ENCODE measurements around the gene HHAT.

The HHAT gene

GRCh38 chr1:210596641-210597040 lies 267.9 kb downstream of the HHAT start:
- DNase-seq (ENCODE audit: low read depth, low spot score) = no peak

- DNase-seq (ENCODE audit: low read depth, low spot score) = no peak
Measured at GRCh38 chr1:210597555-210598134, 268.9 kb downstream of the HHAT start.

GRCh38 chr1:210598135-210598652 lies 269.5 kb downstream of the HHAT start:
- DNase-seq (ENCODE audit: low read depth, low spot score) = no peak

- no peak for DNase-seq (ENCODE audit: low read depth, low spot score)
Measured at GRCh38 chr1:210600421-210601159, 271.9 kb downstream of the HHAT start.

- no peak for DNase-seq (ENCODE audit: low read depth, low spot score)
Measured at GRCh38 chr1:210603123-210603522, 274.4 kb downstream of the HHAT start.

- DNase-seq (ENCODE audit: low read depth, low spot score) = no peak
Measured at GRCh38 chr1:210605099-210605498, 276.4 kb downstream of the HHAT start.

- DNase-seq (ENCODE audit: low read depth, low spot score) = no peak
Measured at GRCh38 chr1:210607361-210607760, 278.7 kb downstream of the HHAT start.

- DNase-seq (ENCODE audit: low read depth, low spot score) = no peak
Measured at GRCh38 chr1:210608767-210609166, 280.1 kb downstream of the HHAT start.

- no peak for DNase-seq (ENCODE audit: low read depth, low spot score)
Measured at GRCh38 chr1:210616356-210616755, 287.7 kb downstream of the HHAT start.

- DNase-seq (ENCODE audit: low read depth, low spot score) = no peak
Measured at GRCh38 chr1:210617293-210617692, 288.6 kb downstream of the HHAT start.

GRCh38 chr1:210618369-210618768 lies 289.7 kb downstream of the HHAT start:
- DNase-seq (ENCODE audit: low read depth, low spot score) = no peak

GRCh38 chr1:210620867-210621488 lies 292.3 kb downstream of the HHAT start:
- no peak for DNase-seq (ENCODE audit: low read depth, low spot score)

GRCh38 chr1:210621712-210622111 lies 293.0 kb downstream of the HHAT start:
- no peak for DNase-seq (ENCODE audit: low read depth, low spot score)

GRCh38 chr1:210624722-210625121 lies 296.0 kb downstream of the HHAT start:
- DNase-seq (ENCODE audit: low read depth, low spot score) = no peak

GRCh38 chr1:210625715-210626114 lies 297.0 kb downstream of the HHAT start:
- no peak for DNase-seq (ENCODE audit: low read depth, low spot score)

GRCh38 chr1:210626341-210626740 lies 297.6 kb downstream of the HHAT start:
- DNase-seq (ENCODE audit: low read depth, low spot score) = no peak

GRCh38 chr1:210627755-210628154 lies 299.1 kb downstream of the HHAT start:
- no peak for DNase-seq (ENCODE audit: low read depth, low spot score)

GRCh38 chr1:210629276-210629675 lies 300.6 kb downstream of the HHAT start:
- no peak for DNase-seq (ENCODE audit: low read depth, low spot score)

GRCh38 chr1:210631399-210631798 lies 302.7 kb downstream of the HHAT start:
- DNase-seq (ENCODE audit: low read depth, low spot score) = no peak

- no peak for DNase-seq (ENCODE audit: low read depth, low spot score)
Measured at GRCh38 chr1:210633140-210633539, 304.4 kb downstream of the HHAT start.

GRCh38 chr1:210633636-210634035 lies 304.9 kb downstream of the HHAT start:
- DNase-seq (ENCODE audit: low read depth, low spot score) = no peak

GRCh38 chr1:210635108-210635507 lies 306.4 kb downstream of the HHAT start:
- DNase-seq (ENCODE audit: low read depth, low spot score) = no peak

- DNase-seq (ENCODE audit: low read depth, low spot score) = no peak
Measured at GRCh38 chr1:210641582-210641981, 312.9 kb downstream of the HHAT start.
